GM21390 (cell line): Measurements from ENCODE around the gene ASPG.

ENCODE experiments used
- ATAC-seq: cut with Tn5 transposase; IDR thresholded peaks from one replicate; pipeline ENCODE4 v1.9.1; 2021; ENCODE audit not compliant: unreplicated experiment

The ASPG gene

DNA sequence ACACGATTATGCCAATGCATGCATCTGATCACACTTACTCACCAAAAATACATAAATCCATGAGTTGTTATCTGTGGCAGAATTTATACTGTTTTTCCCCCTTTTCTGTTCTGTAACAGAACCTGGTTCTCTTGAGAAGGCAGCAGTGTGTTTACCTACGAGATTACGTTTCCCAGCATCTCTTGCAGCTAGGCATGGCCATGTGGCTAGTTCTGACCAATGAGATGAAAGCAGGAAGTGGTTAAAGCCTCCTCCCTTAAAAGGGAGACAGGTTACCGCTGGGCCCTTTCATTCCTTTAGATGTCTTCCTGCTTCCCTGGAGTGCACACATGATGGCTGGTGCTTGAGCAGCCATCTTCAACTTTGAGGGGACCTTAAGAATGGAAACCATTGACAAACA is 11.7 kb upstream of the ASPG start:
- ATAC-seq, result no peak

- no peak for ATAC-seq
Measured at GRCh38 chr14:104075530-104076151, 9.9 kb upstream of the ASPG start.

DNA sequence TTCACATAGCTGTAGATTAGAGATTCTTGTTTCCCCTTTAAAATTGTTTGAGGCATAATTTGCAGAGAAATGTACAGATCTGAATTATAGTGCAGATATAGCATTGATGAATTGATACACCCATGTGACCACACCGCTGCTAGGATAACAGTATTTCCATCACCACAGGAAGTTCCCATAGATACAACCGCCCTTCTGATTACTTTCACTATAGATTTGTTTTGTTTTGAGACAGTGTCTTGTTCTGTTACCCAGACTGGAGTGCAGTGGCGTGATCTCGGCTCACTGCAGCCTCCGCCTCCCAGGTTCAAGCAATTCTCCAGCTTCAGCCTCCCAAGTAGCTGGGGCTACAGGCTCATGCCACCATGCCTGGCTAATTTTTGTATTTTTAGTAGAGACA is 8.8 kb upstream of the ASPG start:
- no peak for ATAC-seq

- ATAC-seq, result peak; percentile 89
Measured at GRCh38 chr14:104078031-104078455, 7.5 kb upstream of the ASPG start.

DNA sequence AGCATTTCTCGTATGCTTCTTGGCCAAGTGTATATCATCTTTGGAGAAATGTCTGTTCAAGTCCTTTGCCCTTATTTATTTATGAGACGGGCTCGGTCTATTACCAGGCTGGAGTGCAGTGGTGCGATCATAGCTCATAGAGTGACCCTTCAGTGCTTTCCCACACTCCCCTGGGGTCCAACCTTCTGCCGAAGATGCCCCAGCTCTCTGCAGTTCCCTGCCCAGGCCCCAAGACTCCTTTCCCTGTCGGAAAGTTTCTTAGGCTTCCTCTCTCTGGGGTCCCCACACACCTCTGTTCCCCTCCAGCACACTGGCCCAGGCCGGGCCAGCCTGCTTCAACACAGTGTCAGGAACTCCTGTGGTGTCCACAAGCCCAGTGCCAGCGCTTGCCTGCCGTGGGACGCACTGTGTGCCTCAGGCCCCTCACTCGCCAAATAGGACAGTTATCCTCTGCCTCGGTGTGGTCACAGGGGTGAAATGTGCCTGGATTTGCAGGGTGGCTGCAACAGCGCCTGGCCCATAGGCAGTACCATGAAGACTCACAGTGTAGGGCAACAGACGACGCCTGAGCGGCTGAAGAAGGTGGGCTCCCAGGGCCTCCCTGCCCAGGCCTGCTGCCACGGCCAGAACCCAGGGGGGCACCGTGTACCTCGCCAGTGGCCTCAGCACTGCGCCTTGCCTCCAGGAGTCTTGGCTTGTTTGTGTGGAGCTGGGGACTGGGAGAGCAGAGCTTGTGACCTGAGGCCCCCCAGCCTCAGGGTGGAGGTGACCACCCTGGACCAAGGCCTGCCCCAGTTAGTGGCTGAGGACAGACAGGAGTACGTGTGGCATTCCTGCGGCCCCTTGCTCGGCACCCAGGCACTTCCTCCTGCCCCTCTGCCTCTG is 4.9 kb upstream of the ASPG start:
- ATAC-seq, result no peak

- ATAC-seq, result no peak
Measured at GRCh38 chr14:104081261-104081835, 4.2 kb upstream of the ASPG start.

DNA sequence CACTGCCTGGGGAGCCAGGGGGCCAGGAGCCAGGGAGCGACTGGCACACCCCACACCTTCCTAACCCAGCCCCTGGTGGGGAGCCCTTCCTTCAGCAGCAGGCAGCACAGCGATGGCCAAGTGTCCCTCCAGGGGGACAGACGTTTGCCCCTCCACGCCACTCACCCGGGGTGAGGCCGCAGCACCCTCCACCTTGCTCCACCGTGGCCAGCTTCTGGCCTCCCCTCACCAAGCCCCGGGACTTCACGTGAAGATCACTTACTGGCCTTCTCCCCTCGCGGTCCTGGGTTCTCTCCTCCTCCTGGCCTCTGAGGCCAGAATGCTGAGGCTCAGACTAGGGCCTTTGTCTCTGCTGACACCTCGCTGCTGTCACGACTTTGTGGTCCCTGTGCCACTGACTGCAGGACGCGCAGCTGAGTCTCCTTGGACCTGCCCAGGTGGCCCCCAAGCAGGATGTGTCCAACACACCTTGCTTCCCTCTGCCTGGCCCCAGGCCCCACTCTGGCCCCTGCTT is 3.5 kb upstream of the ASPG start:
- no peak for ATAC-seq

GRCh38 chr14:104082807-104083206 is 2.7 kb upstream of the ASPG start:
- ATAC-seq, result no peak

DNA sequence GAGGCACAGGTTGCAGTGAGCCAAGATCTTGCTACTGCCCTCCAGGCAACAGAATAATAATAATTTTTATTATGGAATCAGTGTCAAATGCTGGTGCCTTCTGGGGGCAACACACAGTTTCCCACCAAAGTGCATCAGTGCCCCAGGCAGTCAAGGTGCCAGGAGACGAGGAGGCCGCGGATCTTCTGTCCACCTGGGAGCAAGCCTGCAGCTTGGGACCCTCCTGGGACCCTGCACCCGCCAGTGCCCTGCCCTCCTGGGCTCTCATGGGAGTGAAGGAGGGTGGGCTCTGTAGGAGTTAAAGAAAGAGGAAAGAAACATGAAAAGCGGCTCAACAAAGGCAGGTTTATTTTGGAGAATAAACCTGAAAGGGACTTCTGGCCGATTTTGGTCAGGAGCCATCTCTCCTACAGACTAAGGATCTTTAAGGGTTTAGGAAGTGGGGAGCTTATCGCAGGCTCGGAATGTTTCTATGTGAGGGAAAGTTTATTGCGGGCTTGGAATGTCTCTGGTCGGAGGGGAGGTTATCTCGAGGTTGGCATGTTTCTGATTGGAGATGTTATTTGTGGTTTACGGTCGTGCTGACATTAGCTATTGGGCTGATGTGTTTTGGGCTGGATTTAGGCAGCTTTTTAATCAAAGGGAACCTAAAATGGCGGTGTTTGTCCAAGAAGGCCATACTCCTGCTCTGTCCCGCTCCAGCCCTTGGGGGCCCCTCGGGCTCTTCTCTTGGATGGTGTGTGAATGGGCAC is 1.1 kb upstream of the ASPG start:
- no peak for ATAC-seq

DNA sequence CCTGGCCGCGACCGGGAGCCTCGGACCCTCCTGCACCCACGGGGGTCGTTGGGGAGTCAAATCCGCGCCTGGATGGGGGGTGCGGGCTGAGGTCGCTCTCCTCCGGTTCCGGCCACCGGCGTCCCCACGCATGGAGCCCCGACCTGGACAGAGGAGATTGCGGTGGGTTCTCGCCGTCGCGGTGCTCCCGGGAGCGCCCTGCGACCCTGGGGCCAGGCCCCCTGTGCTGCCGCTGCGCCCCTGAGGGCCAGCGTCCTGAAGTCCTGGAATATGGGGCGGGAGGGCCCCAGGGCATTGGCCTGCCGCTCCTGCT is 345 bp downstream of the ASPG start:
- no peak for ATAC-seq

- no peak for ATAC-seq
Measured at GRCh38 chr14:104086210-104086660, 735 bp downstream of the ASPG start.

DNA sequence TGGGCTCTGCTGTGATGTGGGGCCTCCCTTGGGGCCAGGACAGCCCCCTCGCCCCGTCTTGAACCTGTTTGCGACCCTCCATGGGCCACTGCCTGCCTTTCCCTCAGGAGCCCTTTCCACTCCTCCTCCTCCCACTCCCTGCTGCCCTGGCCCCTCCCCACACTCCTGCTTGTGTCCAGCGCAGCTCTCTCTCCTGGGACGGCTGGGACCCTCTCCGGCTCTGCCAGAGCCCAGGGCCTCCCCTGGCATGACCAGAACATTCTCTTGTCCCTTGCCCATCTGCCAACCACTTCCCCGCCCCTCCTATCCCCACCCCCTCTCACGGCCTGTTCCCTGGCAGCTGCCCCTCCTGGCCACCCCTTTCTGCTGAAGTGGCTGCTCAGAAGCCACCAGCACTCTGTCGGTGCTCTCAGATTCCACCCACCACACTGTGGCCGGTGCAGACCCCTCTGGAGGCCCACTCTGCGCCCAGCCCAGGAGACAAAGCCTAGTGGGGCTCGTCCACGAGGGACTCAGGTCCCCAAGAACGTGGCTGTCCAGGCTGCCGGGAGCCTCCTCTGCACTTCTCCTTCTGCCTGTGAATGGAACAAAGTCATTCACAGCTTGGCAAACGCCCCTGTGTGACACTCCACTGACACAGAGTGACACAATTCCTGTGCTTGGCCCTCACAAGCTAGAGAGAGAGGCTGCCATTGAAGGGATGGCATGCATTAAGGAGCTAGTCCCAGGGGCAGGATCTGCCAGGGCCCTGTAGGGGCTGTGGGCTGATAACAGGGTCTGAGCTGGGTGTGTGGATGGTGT is 1.4 kb downstream of the ASPG start:
- no peak for ATAC-seq

GRCh38 chr14:104087505-104087904 is 2.0 kb downstream of the ASPG start:
- no peak for ATAC-seq

- ATAC-seq, result no peak
Measured at GRCh38 chr14:104087981-104088850, 2.7 kb downstream of the ASPG start.

DNA sequence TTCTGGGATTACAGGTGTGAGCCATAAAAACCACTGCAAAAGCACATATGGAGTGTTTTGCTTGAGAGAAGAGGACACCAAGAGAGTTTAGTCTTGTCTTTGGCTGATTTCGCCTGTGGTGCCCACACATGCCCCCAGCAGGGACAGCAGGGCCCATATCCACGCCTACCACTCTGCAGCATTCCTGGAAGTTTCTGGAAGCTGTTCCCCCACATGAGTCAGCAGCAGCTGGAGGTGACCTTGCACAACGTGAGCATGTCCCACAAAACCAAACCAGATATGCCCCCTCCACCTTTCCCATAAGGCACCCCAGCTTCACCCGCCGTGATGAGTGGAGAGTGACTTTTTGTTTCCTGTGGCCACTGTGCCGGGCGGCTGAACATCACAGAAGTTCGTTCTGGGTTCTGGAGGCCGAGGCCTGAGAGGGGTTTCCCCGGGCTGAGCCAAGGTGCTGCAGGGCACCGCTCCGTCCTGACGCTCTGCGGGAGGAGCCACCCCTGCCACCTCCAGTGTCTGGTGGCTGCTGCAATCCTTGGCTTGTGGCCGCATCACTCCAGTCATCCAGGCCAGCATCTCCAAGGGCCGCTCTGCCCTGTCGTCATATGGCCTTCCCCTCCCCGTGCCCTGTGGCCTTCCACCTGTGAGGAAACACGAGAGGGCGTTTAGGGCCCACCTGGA is 4.7 kb downstream of the ASPG start:
- ATAC-seq, result no peak

DNA sequence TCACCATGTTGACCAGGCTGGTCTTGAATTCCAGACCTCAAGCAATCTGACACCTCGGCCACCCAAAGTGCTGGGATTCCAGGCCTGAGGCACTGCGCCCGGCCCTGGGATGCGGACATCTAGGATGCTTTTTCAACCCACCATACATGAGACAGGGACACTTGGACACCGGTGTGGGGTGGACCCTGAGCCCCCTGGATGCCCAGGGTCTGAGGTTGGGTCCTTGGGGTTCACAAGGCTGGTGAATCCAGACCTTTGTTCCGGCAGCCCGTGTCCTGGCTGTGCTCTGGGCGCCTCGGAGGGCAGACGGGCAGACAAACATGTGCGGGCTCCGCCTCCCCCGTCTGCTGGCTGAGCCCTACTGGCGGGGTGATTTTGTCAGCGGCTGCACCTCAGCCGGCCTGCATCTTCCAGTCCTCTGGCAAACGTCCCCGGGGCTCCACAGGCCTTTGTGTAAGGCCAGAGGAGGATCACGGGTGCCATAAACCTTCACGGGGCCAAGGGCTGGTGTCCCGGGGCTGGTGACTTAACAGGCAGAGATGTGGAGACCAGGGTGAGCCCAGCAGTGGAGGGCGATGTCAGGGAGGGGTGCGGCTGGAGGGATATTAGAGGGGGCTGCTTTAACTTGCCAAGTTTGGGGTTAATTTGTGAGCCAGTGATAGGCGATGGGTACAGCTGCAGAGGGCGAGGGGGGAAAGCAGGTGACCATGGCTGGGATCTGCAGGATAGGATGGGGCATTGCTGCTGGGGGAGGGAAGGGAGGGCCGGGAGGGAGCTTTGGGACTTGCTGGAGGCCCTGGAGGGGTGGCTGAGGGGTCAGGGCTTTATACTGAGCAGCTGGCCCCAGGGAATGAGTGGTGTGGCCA is 5.8 kb downstream of the ASPG start:
- no peak for ATAC-seq

GRCh38 chr14:104091927-104092771 is 6.6 kb downstream of the ASPG start:
- ATAC-seq, result no peak
